Mucosa of rectum (tissue), 2 donors: ENCODE measurements around the gene THOC1.

Experiments used
- H3K27ac ChIP-seq, 2 donors: one replicate each; pipeline ENCODE4 v1.7.0; 2013; ENCODE audit warnings: inconsistent platforms in 2 of 2, low read depth in 2 of 2, low read length in 2 of 2
- H3K27me3 ChIP-seq, 2 donors: one replicate each; pipeline ENCODE4 v1.7.0; 2013; ENCODE audit warnings: low read length in 2 of 2; ENCODE audit not compliant: control insufficient read depth in 2 of 2, insufficient read depth in 2 of 2
- H3K36me3 ChIP-seq, 2 donors: one replicate each; pipeline ENCODE4 v1.7.0; 2013; ENCODE audit warnings: low read length in 2 of 2; ENCODE audit not compliant: control insufficient read depth in 2 of 2, insufficient read depth in 2 of 2
- H3K4me1 ChIP-seq, 2 donors: one replicate each; pipeline ENCODE4 v1.7.0; 2013; ENCODE audit warnings: low read length in 2 of 2, mild to moderate bottlenecking in 1 of 2; ENCODE audit not compliant: control insufficient read depth in 2 of 2, insufficient read depth in 2 of 2
- H3K4me3 ChIP-seq, 2 donors: one replicate each; pipeline ENCODE4 v1.7.0; 2013; ENCODE audit warnings: low read length in 2 of 2
- H3K9ac ChIP-seq, 2 donors: one replicate each; pipeline ENCODE4 v1.7.0; 2013; ENCODE audit warnings: low read length in 2 of 2, low read depth in 1 of 2, mild to moderate bottlenecking in 1 of 2
- H3K9me3 ChIP-seq, 2 donors: one replicate each; pipeline ENCODE4 v1.7.0; 2013; ENCODE audit warnings: low read length in 2 of 2; ENCODE audit not compliant: control insufficient read depth in 2 of 2
- donor health status: healthy.
- donor health status: Normal muscosa, but diverticular disease.

THOC1 gene

GRCh38 chr18:220708-221107 lies 47.1 kb downstream of the THOC1 start:
- peaks cover 28 to 43% of the 10 kb centered on the region in 2 donors for H3K36me3 ChIP-seq
- no peak overlapping the region for H3K9ac ChIP-seq
- no peaks in the 10 kb centered on the region for H3K4me1 ChIP-seq
- no peaks in the 10 kb centered on the region for H3K9me3 ChIP-seq
- H3K27ac ChIP-seq, result no peak overlapping the region
- no peaks in the 10 kb centered on the region for H3K27me3 ChIP-seq
- H3K4me3 ChIP-seq, result no peak overlapping the region

DNA sequence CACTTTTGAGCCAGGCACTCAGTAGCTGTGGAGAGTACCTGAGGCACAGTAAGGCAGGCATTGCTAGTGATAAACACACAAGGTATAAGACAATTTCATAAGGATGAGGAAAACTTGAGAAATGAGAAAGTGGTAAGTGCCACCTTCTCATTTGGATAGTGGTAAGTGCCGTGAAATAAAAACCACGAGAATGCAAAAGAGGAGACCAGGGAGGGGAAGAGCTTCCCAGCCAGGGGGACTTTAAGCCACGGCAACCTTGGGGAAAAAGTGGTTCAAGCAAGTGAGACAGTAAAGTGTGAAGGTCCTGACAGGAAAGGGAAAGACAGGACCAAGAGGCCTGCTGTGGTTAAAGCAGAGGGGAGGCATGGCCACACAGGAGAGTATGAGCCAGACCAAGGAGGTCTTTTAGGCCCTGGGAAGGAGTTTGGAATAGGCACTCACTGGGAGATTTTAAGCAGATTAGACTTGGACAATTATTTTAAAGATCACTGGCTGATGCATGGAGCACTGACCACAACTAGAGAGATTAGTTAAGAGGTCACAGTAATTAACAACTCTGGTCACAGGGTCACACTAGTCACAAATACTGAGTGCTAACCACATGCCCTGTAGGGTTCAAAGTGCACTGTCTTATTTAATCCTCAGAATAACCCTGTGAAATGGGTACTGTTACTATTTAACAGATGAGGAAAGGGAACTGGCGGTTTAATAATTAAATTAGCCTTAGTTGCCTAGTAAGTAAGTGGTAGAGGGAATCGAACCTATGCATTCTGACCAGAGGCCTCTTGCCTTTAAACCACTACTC lies 50.1 kb downstream of the THOC1 start:
- no peak overlapping the region for H3K27ac ChIP-seq

DNA sequence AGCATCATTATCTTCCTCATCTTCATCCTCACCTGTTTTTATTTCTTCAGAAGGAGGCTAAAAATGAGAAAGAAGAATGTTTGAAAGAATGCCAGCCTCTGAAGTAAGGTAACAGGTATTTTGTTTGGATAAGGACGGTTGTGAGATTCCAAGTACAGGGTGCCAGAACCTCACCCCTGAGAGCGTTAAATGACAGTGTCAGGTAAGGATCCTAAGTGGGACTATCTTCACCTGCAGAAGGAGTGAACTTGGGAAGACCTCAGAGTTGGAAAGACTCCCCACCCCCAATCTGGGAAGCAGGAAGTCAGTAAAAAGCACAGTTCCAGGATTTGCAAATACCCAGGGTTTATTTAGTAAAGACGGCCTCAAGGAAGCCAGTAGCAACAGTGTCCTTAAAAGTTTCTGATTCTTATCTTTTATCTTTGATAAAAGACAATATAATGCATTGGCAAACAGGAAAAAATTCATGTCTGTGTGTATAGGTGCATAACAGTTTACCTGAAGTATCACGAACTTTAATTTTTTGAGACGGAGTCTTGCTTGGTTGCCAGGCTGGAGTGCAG lies 52.3 kb downstream of the THOC1 start:
- Histone ChIP-seq H3K4me1 (no peaks in the 10 kb centered on the region), H3K4me3 (no peak overlapping the region), H3K27me3 (no peaks in the 10 kb centered on the region), H3K27ac (no peak overlapping the region), H3K9ac (no peak overlapping the region), H3K9me3 (no peaks in the 10 kb centered on the region), H3K36me3 (peaks cover 49 to 54% of the 10 kb centered on the region in 2 donors)

More for the DNA sequence above, 50.1 kb downstream of the THOC1 start:
- H3K9me3 ChIP-seq, result no peaks in the 10 kb centered on the region
- H3K4me1 ChIP-seq, result no peaks in the 10 kb centered on the region
- no peak overlapping the region for H3K9ac ChIP-seq
- no peaks in the 10 kb centered on the region for H3K27me3 ChIP-seq
- H3K4me3 ChIP-seq, result no peak overlapping the region
- peaks cover 37 to 47% of the 10 kb centered on the region in 2 donors for H3K36me3 ChIP-seq

- H3K36me3 ChIP-seq, result peaks cover 57 to 59% of the 10 kb centered on the region in 2 donors
Observed at GRCh38 chr18:213966-214365, 53.9 kb downstream of the THOC1 start.

GRCh38 chr18:213505-213904 lies 54.3 kb downstream of the THOC1 start:
- Histone ChIP-seq H3K4me3 (no peak overlapping the region), H3K27ac (no peak overlapping the region), H3K9me3 (no peaks in the 10 kb centered on the region), H3K4me1 (no peaks in the 10 kb centered on the region), H3K9ac (no peak overlapping the region), H3K27me3 (no peaks in the 10 kb centered on the region), H3K36me3 (peaks cover 56 to 57% of the 10 kb centered on the region in 2 donors)

More at GRCh38 chr18:213966-214365, 53.9 kb downstream of the THOC1 start:
- Histone ChIP-seq H3K4me1 (no peaks in the 10 kb centered on the region), H3K9ac (no peak overlapping the region), H3K4me3 (no peak overlapping the region), H3K9me3 (no peaks in the 10 kb centered on the region), H3K27me3 (no peaks in the 10 kb centered on the region), H3K27ac (no peak overlapping the region)

- H3K9me3 ChIP-seq, result no peaks in the 10 kb centered on the region
- no peak overlapping the region for H3K4me3 ChIP-seq
- peaks cover 49 to 50% of the 10 kb centered on the region in 2 donors for H3K36me3 ChIP-seq
- H3K27me3 ChIP-seq, result no peaks in the 10 kb centered on the region
- H3K4me1 ChIP-seq, result no peaks in the 10 kb centered on the region
- no peak overlapping the region for H3K9ac ChIP-seq
- no peak overlapping the region for H3K27ac ChIP-seq
Observed at GRCh38 chr18:212780-213179, 55.1 kb downstream of the THOC1 start.

DNA sequence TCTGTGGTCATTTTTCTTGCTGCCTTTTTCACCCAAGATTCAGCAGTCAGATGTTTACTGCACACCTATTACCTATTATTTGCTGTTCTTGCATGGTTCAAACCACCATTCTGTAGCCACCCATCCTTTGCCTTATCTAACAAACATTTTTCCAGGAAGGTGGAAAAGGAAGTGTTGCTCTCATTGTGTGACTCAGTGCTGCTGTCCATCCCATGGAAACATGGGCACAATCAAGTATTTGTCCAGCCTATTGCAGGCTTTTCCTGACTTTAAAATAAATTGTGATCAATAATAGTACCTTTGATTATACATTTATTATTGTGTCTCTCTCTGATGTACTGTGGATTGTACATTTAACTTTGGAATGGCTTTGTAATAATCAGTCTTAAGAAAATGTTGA lies 56.3 kb downstream of the THOC1 start:
- no peaks in the 10 kb centered on the region for H3K27me3 ChIP-seq
- no peaks in the 10 kb centered on the region for H3K4me1 ChIP-seq
- no peaks in the 10 kb centered on the region for H3K9me3 ChIP-seq
- no peak overlapping the region for H3K27ac ChIP-seq
- no peak overlapping the region for H3K9ac ChIP-seq
- peaks cover 40 to 41% of the 10 kb centered on the region in 2 donors for H3K36me3 ChIP-seq
- H3K4me3 ChIP-seq, result no peak overlapping the region

DNA sequence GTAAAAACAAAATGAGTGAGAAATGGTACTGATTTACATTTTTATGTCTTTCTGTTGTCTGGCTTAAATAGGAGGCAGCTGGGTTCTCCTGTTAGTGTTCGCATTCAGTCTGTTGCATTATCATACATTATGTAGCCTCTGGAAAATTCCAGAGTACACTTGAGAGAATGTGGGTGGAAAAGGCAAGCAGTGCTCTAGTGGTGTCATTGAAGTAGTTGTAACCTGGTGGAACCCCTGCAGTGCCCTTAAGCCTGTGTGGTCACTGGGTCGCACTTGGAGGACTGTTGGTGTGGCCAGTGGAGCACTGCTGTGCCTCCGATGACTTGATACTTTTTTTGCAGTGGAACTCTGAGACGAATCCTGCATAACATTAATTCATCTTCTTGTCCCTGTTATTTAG lies 57.1 kb downstream of the THOC1 start:
- peaks cover 43 to 45% of the 10 kb centered on the region in 2 donors for H3K36me3 ChIP-seq
- H3K27ac ChIP-seq, result no peak overlapping the region
- H3K9ac ChIP-seq, result no peak overlapping the region
- H3K4me3 ChIP-seq, result no peak overlapping the region
- H3K27me3 ChIP-seq, result no peaks in the 10 kb centered on the region
- no peaks in the 10 kb centered on the region for H3K9me3 ChIP-seq
- H3K4me1 ChIP-seq, result no peaks in the 10 kb centered on the region

GRCh38 chr18:210075-210474 lies 57.8 kb downstream of the THOC1 start:
- no peak overlapping the region for H3K9ac ChIP-seq
- H3K4me3 ChIP-seq, result no peak overlapping the region
- H3K9me3 ChIP-seq, result no peaks in the 10 kb centered on the region
- H3K36me3 ChIP-seq, result peaks cover 44% of the 10 kb centered on the region in 2 donors
- H3K27ac ChIP-seq, result no peak overlapping the region
- no peaks in the 10 kb centered on the region for H3K4me1 ChIP-seq
- no peaks in the 10 kb centered on the region for H3K27me3 ChIP-seq

DNA sequence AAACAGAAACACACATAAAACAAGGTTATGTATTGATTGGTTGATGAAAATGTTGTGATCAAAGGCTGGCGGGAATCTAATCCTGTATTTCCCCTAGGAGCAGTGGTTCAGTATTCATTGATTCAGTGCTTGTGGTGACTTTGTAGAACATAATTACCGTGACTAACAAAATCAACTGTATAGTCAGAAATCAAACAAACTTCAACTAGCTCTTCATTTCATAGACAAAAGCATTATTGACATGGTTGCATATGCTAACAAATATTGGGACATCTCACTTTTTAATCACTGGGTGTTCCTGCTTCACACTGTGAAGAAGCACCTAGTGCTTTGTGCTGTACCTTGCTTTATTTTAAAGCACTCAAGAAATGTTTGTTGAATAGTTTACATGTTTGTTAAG lies 68.1 kb downstream of the THOC1 start:
- peaks cover 41 to 51% of the 10 kb centered on the region in 2 donors for H3K36me3 ChIP-seq
- H3K27ac ChIP-seq, result no peak overlapping the region
- no peak overlapping the region for H3K4me3 ChIP-seq
- no peaks in the 10 kb centered on the region for H3K9me3 ChIP-seq
- no peaks in the 10 kb centered on the region for H3K4me1 ChIP-seq
- no peaks in the 10 kb centered on the region for H3K27me3 ChIP-seq
- H3K9ac ChIP-seq, result no peak overlapping the region
